Activated CD8-positive, alpha-beta T cell treated with anti-CD3 and anti-CD28 coated beads for 36 hours (primary cell): ENCODE measurements around the gene LTF. TPM values are rescaled to one million over a fixed set of nuclear protein-coding genes. Genes with fewer than 3 reads are reported as not detected.

Experiments used
- ATAC-seq: fragments of 200-7000 bp; cut with Tn5 transposase; one replicate; pipeline ENCODE4 v1.10.0; 2021; ENCODE audit warnings: mild to moderate bottlenecking, moderate library complexity
- CTCF ChIA-PET: fragments of 350-600 bp; sonication (Branson Sonifier 250); formaldehyde crosslinking; loops from one replicate; lab custom pipeline; 2021; ENCODE audit warnings: antibody characterized with exemption; lab: Charles Lee
- POLR2A ChIA-PET: fragments of 350-600 bp; sonication (Branson Sonifier 250); formaldehyde crosslinking; loops from one replicate; lab custom pipeline; 2021; ENCODE audit warnings: antibody characterized with exemption; lab: Charles Lee
- DNase-seq: peaks from one replicate; pipeline ENCODE4 v3.0.0-alpha.2; 2020
- H3K27ac Mint-ChIP-seq: one replicate; pipeline ENCODE4 v1.8.0; 2021; ENCODE audit warnings: mild to moderate bottlenecking, mixed read lengths
- H3K27me3 Mint-ChIP-seq: one replicate; pipeline ENCODE4 v1.8.0; 2021; ENCODE audit warnings: mixed read lengths
- H3K36me3 Mint-ChIP-seq: one replicate; pipeline ENCODE4 v1.8.0; 2021; ENCODE audit warnings: low read depth, mixed read lengths
- H3K4me1 Mint-ChIP-seq: one replicate; pipeline ENCODE4 v1.8.0; 2021; ENCODE audit warnings: low read depth, mixed read lengths
- H3K4me3 Mint-ChIP-seq: one replicate; pipeline ENCODE4 v1.8.0; 2021; ENCODE audit warnings: mild to moderate bottlenecking, moderate library complexity, mixed read lengths
- H3K9me3 Mint-ChIP-seq: one replicate; pipeline ENCODE4 v1.8.0; 2021; ENCODE audit warnings: mixed read lengths
- intact Hi-C: fragments of 100-400 bp; cut with micrococcal nuclease; formaldehyde crosslinking; loops from one replicate; pipeline ENCODE4 v1.10.0; 2022
- total RNA-seq, 2 experiments: library from RNA; stranded (reverse); gene quantifications; one replicate each; pipeline ENCODE4 v1.2.3, GENCODE V29; 2021
- TF ChIP-seq, protein P1 (sequence below): fragments of 200-600 bp; IDR thresholded peaks from one replicate; pipeline ENCODE4 v1.8.0; 2022; ENCODE audit warnings: antibody characterized with exemption, mild to moderate bottlenecking

LTF gene
- total RNA-seq: not detected

DNA sequence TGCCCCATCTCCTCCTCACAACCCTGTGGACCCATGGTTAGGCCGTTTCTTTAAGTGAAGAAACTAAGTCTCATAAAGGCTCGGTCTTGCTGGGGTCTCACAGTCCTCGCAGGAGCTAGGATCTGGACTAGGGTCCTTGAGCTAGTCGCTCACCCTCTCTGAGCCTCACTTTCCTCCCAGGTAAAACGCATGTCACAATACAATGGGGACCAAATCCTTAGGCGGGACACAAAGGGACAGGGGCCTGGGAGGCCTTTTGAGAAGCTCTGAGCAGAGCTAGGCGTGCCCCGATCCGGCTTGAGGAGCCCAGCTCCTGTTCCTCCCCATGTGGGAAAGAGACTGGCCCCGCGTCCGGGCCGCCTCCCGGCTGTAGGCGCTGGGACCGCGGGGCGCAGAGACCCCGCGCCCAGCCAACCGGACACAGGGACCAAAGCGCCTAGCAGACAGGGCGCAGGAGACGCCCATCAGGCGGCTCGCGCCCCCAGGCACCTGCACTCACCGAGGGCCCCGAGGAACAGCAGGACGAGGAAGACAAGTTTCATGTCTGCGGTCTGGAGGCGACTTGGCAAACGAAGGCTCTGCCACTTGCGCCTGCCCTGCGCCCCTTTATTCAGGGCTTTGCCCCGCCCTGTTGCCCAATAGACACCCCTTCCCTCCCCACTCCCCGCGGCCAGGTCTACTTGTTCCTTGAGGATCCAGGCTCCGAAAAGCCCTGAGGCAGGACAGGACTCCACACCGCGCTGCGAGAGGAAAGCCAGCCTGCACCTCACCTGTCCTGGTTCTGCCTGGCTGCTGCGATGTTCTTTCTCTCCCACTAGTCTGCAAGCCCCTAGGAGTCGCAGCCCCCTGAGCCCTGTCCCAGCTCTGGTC is at the start of gene LTF:
Gene LTF (minus strand): TSS at position 580 of the 870 bp plus-strand sequence. CDS start 38 bp downstream, at position 542.
- Mint-ChIP-seq H3K4me3 (no peak within 1 kb of the TSS), H3K9me3 (no peaks in the 10 kb centered on the region), H3K36me3 (no peaks in the 10 kb centered on the region), H3K27me3 (peaks cover 34% of the 10 kb centered on the region), H3K4me1 (no peaks in the 10 kb centered on the region), H3K27ac (no peak within 1 kb of the TSS)
- no peak for ATAC-seq
- CTCF ChIA-PET: interaction anchor here (1.2 to 1.6 kb wide), 2 partner anchors 14 to 24 kb away, joined by 3 to 6 read pairs; no protein-coding TSS in a partner anchor
- no peak for DNase-seq
- intact Hi-C loops: no loop called here
- TF ChIP-seq, protein P1, sequence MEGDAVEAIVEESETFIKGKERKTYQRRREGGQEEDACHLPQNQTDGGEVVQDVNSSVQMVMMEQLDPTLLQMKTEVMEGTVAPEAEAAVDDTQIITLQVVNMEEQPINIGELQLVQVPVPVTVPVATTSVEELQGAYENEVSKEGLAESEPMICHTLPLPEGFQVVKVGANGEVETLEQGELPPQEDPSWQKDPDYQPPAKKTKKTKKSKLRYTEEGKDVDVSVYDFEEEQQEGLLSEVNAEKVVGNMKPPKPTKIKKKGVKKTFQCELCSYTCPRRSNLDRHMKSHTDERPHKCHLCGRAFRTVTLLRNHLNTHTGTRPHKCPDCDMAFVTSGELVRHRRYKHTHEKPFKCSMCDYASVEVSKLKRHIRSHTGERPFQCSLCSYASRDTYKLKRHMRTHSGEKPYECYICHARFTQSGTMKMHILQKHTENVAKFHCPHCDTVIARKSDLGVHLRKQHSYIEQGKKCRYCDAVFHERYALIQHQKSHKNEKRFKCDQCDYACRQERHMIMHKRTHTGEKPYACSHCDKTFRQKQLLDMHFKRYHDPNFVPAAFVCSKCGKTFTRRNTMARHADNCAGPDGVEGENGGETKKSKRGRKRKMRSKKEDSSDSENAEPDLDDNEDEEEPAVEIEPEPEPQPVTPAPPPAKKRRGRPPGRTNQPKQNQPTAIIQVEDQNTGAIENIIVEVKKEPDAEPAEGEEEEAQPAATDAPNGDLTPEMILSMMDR: no peak
- POLR2A ChIA-PET: interaction anchor here (0.5 to 0.7 kb wide), 2 partner anchors 12 to 382 kb away, joined by 3 read pairs; no protein-coding TSS in a partner anchor

DNA sequence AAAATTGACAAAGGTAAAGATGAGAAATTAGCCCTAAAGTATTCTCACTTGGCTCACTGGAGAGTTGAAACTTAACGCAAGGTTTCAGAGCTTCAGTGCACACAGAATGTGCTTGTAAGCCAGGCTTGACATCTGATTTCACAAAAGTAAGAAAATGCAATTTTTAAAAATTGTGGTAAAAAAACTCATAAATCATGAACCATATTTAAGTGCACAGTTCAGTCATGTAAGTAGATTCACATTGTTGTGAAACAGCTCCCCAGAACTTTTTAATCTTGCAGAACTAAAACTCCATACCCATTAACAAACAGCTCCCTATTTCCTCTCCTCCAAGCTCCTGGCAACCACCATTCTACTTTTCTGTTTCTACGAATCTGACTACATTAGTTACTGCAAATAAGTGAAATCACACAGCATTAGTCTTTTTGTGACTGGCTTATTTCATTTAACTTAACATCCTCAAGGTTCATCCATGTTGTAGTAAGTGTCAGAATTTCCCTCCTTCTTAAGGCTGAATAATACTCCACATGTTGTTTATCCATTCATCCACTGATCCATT is 47.6 kb upstream of the LTF start:
- ChIA-PET POLR2A (interaction anchor here (0.7 to 0.9 kb wide), 2 partner anchors 13 to 27 kb away, joined by 3 read pairs; no protein-coding TSS in a partner anchor), CTCF (interaction anchor here (1.5 to 3.0 kb wide), 2 partner anchors 16 to 23 kb away, joined by 3 to 15 read pairs; no protein-coding TSS in a partner anchor)
- TF ChIP-seq, protein P1: no peak
- H3K27ac Mint-ChIP-seq: no peak overlapping the region
- no peak overlapping the region for H3K4me3 Mint-ChIP-seq
- no peaks in the 10 kb centered on the region for H3K27me3 Mint-ChIP-seq
- DNase-seq (no peak), ATAC-seq (no peak)
- intact Hi-C loops: no loop called here
- no peaks in the 10 kb centered on the region for H3K9me3 Mint-ChIP-seq
- H3K36me3 Mint-ChIP-seq: no peaks in the 10 kb centered on the region
- no peaks in the 10 kb centered on the region for H3K4me1 Mint-ChIP-seq

DNA sequence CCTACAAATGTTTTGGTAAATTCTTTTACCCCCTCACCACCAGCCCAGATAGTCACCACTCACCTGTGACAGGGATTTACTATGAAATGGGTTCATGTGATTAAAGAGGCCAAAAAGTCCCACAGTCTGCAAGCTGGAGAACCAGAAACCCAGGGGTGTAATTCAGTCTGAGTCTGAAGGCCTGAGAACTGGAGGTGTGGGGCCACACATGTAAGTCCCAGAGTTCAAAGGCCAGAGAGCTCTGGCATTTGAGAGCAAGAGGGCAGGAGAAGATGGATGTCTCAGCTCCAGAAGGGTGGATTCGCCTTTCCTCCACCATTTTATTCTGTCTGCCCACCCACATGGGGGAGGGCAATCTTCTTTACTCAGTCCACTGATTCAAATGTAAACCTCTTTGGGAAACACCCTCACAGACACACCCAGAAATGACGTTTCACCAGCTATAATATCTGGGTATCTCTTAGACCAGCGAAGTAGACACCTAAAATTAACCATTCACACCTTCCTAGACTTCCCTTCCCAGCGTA is 45.0 kb upstream of the LTF start:
- Mint-ChIP-seq H3K27me3 (no peaks in the 10 kb centered on the region), H3K27ac (no peak overlapping the region), H3K9me3 (peaks cover 2% of the 10 kb centered on the region), H3K4me1 (peaks cover 8% of the 10 kb centered on the region), H3K4me3 (no peak overlapping the region), H3K36me3 (no peaks in the 10 kb centered on the region)
- intact Hi-C loops: no loop called here
- DNase-seq (no peak), ATAC-seq (no peak)
- CTCF ChIA-PET: interaction anchor here (1.3 to 2.1 kb wide), 2 partner anchors 21 to 49 kb away, joined by 3 to 9 read pairs; no protein-coding TSS in a partner anchor
- POLR2A ChIA-PET: interaction anchor here (0.7 to 1.1 kb wide), 2 partner anchors 11 to 439 kb away, joined by 3 read pairs; no protein-coding TSS in a partner anchor
- TF ChIP-seq, protein P1: no peak

DNA sequence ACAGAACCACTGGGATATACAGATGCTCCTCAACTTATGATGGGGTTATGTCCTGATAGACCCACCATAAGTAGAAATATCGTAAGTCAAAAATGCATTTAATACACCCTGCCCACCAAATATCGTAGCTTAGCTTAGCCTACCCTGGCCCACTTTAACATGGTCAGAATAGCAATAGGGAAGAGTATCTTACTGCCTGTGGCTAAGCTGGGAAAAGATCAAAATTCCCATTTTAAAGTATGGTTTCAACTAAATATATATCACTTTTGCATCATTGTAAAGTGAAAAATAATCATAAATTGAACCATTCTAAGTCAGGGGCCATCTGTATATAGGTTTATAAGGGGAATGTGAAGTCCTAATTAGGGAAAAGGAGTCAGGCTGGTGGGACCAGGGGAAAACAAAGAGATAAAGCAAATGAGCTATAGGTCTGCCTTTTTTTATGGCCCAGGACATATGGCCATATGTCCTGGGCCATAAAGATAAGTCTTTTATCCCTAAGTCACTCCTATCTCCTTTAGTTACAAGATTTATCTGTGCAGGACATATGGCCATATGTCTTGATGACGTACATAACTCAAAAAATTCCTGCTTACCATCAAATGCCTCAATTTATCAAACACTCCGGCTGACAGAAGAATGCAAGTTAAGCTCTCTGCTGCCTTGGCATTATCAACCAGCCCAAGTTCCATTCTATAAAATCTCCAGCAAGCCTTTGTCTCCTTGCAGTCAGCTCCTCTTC is 44.3 kb upstream of the LTF start:
- Mint-ChIP-seq H3K27ac (no peak overlapping the region), H3K27me3 (no peaks in the 10 kb centered on the region), H3K36me3 (no peaks in the 10 kb centered on the region), H3K9me3 (peaks cover 2% of the 10 kb centered on the region), H3K4me3 (no peak overlapping the region), H3K4me1 (peaks cover 10% of the 10 kb centered on the region)
- ChIA-PET POLR2A (interaction anchor here (0.7 to 1.1 kb wide), 2 partner anchors 12 to 440 kb away, joined by 3 read pairs; no protein-coding TSS in a partner anchor), CTCF (interaction anchor here (1.3 to 2.1 kb wide), 2 partner anchors 20 to 49 kb away, joined by 3 to 9 read pairs; no protein-coding TSS in a partner anchor)
- no peak for ATAC-seq
- no peak for DNase-seq
- TF ChIP-seq, protein P1: no peak
- intact Hi-C loops: no loop called here
